Thoracic aorta (tissue), 2 donors: ENCODE data around the gene EPB41. TPM values are rescaled to one million over a fixed set of nuclear protein-coding genes. Genes with fewer than 3 reads are reported as not detected.
"Not testable (repeated sequence)": the region's sequence is repeated elsewhere in the genome, so short reads cannot be mapped to it uniquely, and the experiment has no call there.

Experiments
- ATAC-seq: fragments of 150-250 bp; one replicate; pipeline ENCODE4 v1.8.0; 2017; ENCODE audit warnings: low read depth; ENCODE audit not compliant: insufficient number of reproducible peaks, low FRiP score
- DNase-seq: peaks from one replicate; pipeline ENCODE4 v3.0.0-alpha.2; 2020; ENCODE audit warnings: low spot score
- H3K27ac ChIP-seq, 2 donors: fragments of 200-600 bp; sonication (generic); 1 replicate in 1 of 2; 2 replicates in 1 of 2; pipeline ENCODE4 v1.5.1; 2016; ENCODE audit warnings: mild to moderate bottlenecking in 2 of 2, moderate library complexity in 2 of 2
- H3K27me3 ChIP-seq: fragments of 200-600 bp; sonication (generic); replicated peaks from 2 replicates; pipeline ENCODE4 v1.6.0; 2016; ENCODE audit warnings: mild to moderate bottlenecking; ENCODE audit not compliant: insufficient read depth
- H3K36me3 ChIP-seq: fragments of 200-600 bp; sonication (generic); one replicate; pipeline ENCODE4 v1.5.1; 2016
- H3K4me1 ChIP-seq, 2 donors: fragments of 200-600 bp; sonication (generic); 1 replicate in 1 of 2; 2 replicates in 1 of 2; pipeline versions ENCODE4 v1.5.1 to v1.6.0; 2016; ENCODE audit warnings: low read depth in 2 of 2, mild to moderate bottlenecking in 1 of 2; ENCODE audit not compliant: control insufficient read depth in 1 of 2
- H3K4me3 ChIP-seq: fragments of 200-600 bp; sonication (generic); 2 replicates; pipeline ENCODE4 v1.5.1; 2016; ENCODE audit warnings: mild to moderate bottlenecking
- H3K9me3 ChIP-seq: fragments of 200-600 bp; sonication (generic); 2 replicates; pipeline ENCODE4 v1.5.1; 2016
- CTCF ChIP-seq: fragments of 200-600 bp; sonication (generic); IDR thresholded peaks from one replicate; pipeline ENCODE4 v1.5.1; 2019; ENCODE audit warnings: antibody characterized with exemption
- total RNA-seq, 2 donors: library from RNA; depleted of rRNA; stranded (reverse); fragments of >200 nt; gene quantifications; one replicate each; pipeline versions ENCODE4 v1.1.0 to v1.2.3, GENCODE V29; 2016

EPB41 gene
- total RNA-seq, 2 donors from 2014 or later, result 26.7 to 37.8 TPM

GRCh38 chr1:29105822-29106221 is 191.5 kb downstream of the EPB41 start:
- no peak overlapping the region for H3K4me3 ChIP-seq
- TF ChIP-seq CTCF, result no peak
- H3K27ac ChIP-seq, result no peak overlapping the region
- peaks cover 5% of the 10 kb centered on the region for H3K36me3 ChIP-seq
- no peaks in the 10 kb centered on the region for H3K27me3 ChIP-seq
- no peak for DNase-seq
- no peaks in the 10 kb centered on the region for H3K9me3 ChIP-seq
- no peaks in the 10 kb centered on the region for H3K4me1 ChIP-seq
- ATAC-seq, result no peak

GRCh38 chr1:29108041-29108440 is 193.7 kb downstream of the EPB41 start:
- H3K27ac ChIP-seq, H3K4me3 ChIP-seq, H3K4me1 ChIP-seq, H3K36me3 ChIP-seq, H3K9me3 ChIP-seq, H3K27me3 ChIP-seq, ATAC-seq, DNase-seq: not testable (repeated sequence)

- H3K27me3 ChIP-seq, result no peaks in the 10 kb centered on the region
- peaks cover 5% of the 10 kb centered on the region for H3K36me3 ChIP-seq
- no peak for TF ChIP-seq CTCF
- H3K27ac ChIP-seq, result no peak overlapping the region
- no peaks in the 10 kb centered on the region for H3K9me3 ChIP-seq
- DNase-seq, result no peak
- H3K4me1 ChIP-seq, result no peaks in the 10 kb centered on the region
- no peak overlapping the region for H3K4me3 ChIP-seq
- no peak for ATAC-seq
Observed at GRCh38 chr1:29112705-29113412, 198.5 kb downstream of the EPB41 start.

- Histone ChIP-seq H3K36me3 (peaks cover 5% of the 10 kb centered on the region), H3K27me3 (no peaks in the 10 kb centered on the region), H3K9me3 (no peaks in the 10 kb centered on the region), H3K4me1 (no peaks in the 10 kb centered on the region), H3K27ac (no peak overlapping the region), H3K4me3 (no peak overlapping the region)
- TF ChIP-seq CTCF, result no peak
- ATAC-seq (no peak), DNase-seq (no peak)
Observed at GRCh38 chr1:29113413-29114117, 199.2 kb downstream of the EPB41 start.

- no peak for TF ChIP-seq CTCF
- ATAC-seq, result no peak
- peaks cover 3 to 7% of the 10 kb centered on the region in 2 donors for H3K4me1 ChIP-seq
- H3K27ac ChIP-seq, result no peak overlapping the region
- H3K4me3 ChIP-seq, result no peak overlapping the region
- H3K27me3 ChIP-seq, result no peaks in the 10 kb centered on the region
- no peak for DNase-seq
- H3K9me3 ChIP-seq, result no peaks in the 10 kb centered on the region
- H3K36me3 ChIP-seq, result no peaks in the 10 kb centered on the region
Observed at GRCh38 chr1:29114654-29115053, 200.3 kb downstream of the EPB41 start.
